GM12801 (cell line): ENCODE data around the gene TLE1.

Experiments
- CTCF ChIP-seq: IDR thresholded peaks from one replicate; pipeline ENCODE4 v1.5.1; 2011; ENCODE audit warnings: control low read depth; ENCODE audit not compliant: insufficient read length; ENCODE audit errors: extremely low read depth

Gene TLE1

GRCh38 chr9:81598811-81599210 is 90.5 kb downstream of the TLE1 start:
- no peak for TF ChIP-seq CTCF

- no peak for TF ChIP-seq CTCF
Measured at GRCh38 chr9:81598123-81598497, 91.2 kb downstream of the TLE1 start.

- TF ChIP-seq CTCF = no peak
Measured at GRCh38 chr9:81597419-81598122, 91.8 kb downstream of the TLE1 start.

- no peak for TF ChIP-seq CTCF
Measured at GRCh38 chr9:81596679-81597418, 92.5 kb downstream of the TLE1 start.

GRCh38 chr9:81595887-81596543 is 93.3 kb downstream of the TLE1 start:
- no peak for TF ChIP-seq CTCF

GRCh38 chr9:81594415-81594814 is 94.9 kb downstream of the TLE1 start:
- TF ChIP-seq CTCF = no peak

- TF ChIP-seq CTCF = no peak
Measured at GRCh38 chr9:81592887-81593266, 96.5 kb downstream of the TLE1 start.
